ENCODE measurements around the gene ZNF283.

The ZNF283 gene

GRCh38 chr19:43826787-43827754 is at the start of gene ZNF283:
TSS of gene ZNF283 (plus strand) at chr19:43827321. CDS start at chr19:43833505, 6,184 bp downstream.
- no peaks in the 10 kb centered on the region for H3K9me2 ChIP-seq (ENCODE audit: low read depth, low read length)
- H3F3A ChIP-seq (ENCODE audit: insufficient read depth, low read length), result no peaks in the 10 kb centered on the region
- H3K4me2 ChIP-seq (ENCODE audit: low read length), result peak within 1 kb of the TSS; percentile 80
- peak within 1 kb of the TSS; percentile 96; the same call in 1 of the 2 replicates for H2AFZ ChIP-seq (ENCODE audit: low read length)
- peaks cover 7% of the 10 kb centered on the region for H3K4me1 ChIP-seq (ENCODE audit: insufficient read depth, low read length, severe bottlenecking)
- H3K27me3 ChIP-seq (ENCODE audit: insufficient read depth, low read length), result no peaks in the 10 kb centered on the region
- peak within 1 kb of the TSS; percentile 83 for H3K4me3 ChIP-seq (ENCODE audit: low read depth, low read length, poor library complexity, severe bottlenecking)
- peak within 1 kb of the TSS; percentile 71 for H3K9ac ChIP-seq (ENCODE audit: low read length)
- peaks cover 7% of the 10 kb centered on the region; the same call in 1 of the 2 replicates for H3K9me3 ChIP-seq (ENCODE audit: low read length)
- no peaks in the 10 kb centered on the region for H4K20me1 ChIP-seq (ENCODE audit: insufficient read depth, low read length)
- peaks cover 28% of the 10 kb centered on the region for H3K36me3 ChIP-seq (ENCODE audit: insufficient read depth, low read length)
- no peaks in the 10 kb centered on the region for H3K79me2 ChIP-seq (ENCODE audit: insufficient read depth, low read length)
- no peak within 1 kb of the TSS for H3K27ac ChIP-seq (ENCODE audit: low read depth, low read length, poor library complexity, severe bottlenecking)
- TF ChIP-seq EZH2 (IDR thresholded peaks at IDR 0.05; ENCODE audit: borderline replicate concordance, low read length) (no peak), CTCF (IDR thresholded peaks at IDR 0.05; ENCODE audit: low read length) (no peak)

- H4K20me1 ChIP-seq (ENCODE audit: insufficient read depth, low read length), result no peaks in the 10 kb centered on the region
- peaks cover 6% of the 10 kb centered on the region; the same call in 1 of the 2 replicates for H3K36me3 ChIP-seq (ENCODE audit: insufficient read depth, low read length)
- TF ChIP-seq EZH2 (IDR thresholded peaks at IDR 0.05; ENCODE audit: borderline replicate concordance, low read length), result no peak
- TF ChIP-seq CTCF (IDR thresholded peaks at IDR 0.05; ENCODE audit: low read length), result no peak
- no peaks in the 10 kb centered on the region for H3K9me2 ChIP-seq (ENCODE audit: low read depth, low read length)
- H3K27me3 ChIP-seq (ENCODE audit: insufficient read depth, low read length), result no peaks in the 10 kb centered on the region
- no peaks in the 10 kb centered on the region for H3K9me3 ChIP-seq (ENCODE audit: low read length)
- H3K79me2 ChIP-seq (ENCODE audit: insufficient read depth, low read length), result no peaks in the 10 kb centered on the region
- H3K9ac ChIP-seq (ENCODE audit: low read length), result peak overlapping the region; percentile 81
- H3K4me1 ChIP-seq (ENCODE audit: insufficient read depth, low read length, severe bottlenecking), result peaks cover 73% of the 10 kb centered on the region
- H3F3A ChIP-seq (ENCODE audit: insufficient read depth, low read length), result peaks cover 2% of the 10 kb centered on the region; the same call in 1 of the 2 replicates
- H3K4me3 ChIP-seq (ENCODE audit: low read depth, low read length, poor library complexity, severe bottlenecking), result peak overlapping the region; percentile 70
- no peak overlapping the region for H2AFZ ChIP-seq (ENCODE audit: low read length)
- H3K27ac ChIP-seq (ENCODE audit: low read depth, low read length, poor library complexity, severe bottlenecking), result peak overlapping the region; percentile 98
- H3K4me2 ChIP-seq (ENCODE audit: low read length), result peak overlapping the region; percentile 85
These were observed 48.5 kb upstream of the ZNF283 start for GRCh38 chr19:43778651-43779050.

DNA sequence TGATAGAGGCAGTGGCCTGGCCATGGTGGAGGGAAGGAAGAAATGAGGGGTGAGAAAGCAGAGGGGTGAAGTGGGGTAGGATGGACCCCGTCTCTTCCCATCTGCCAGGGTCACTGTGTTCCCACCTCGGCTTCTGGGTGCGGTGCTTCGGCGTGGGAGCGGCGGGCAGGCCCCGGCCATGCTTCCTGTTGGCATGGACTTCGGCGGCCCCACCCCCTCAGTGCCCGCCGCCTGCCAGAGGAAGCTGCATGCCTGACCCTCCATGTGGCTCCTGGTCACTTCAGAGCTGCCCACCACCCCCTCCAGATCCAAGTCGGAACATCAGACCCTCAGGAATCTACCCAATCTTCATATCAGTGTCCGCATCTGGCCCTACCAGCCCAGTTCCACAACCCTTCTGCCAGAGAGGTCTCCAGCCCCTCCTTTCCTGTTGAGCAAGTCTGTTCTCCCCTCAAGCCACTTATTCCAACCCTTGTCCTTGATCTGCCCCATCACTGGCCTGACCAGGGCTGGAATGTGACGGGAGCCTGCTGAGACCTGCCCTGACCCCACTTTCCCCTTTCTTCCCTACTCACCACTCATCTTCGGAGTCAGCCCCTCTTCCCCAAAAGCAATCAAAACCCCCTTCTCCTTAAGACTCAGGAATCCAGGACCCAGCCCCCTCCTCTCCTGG is 47.8 kb upstream of the ZNF283 start:
- Histone ChIP-seq H3F3A (ENCODE audit: insufficient read depth, low read length) (peaks cover 3% of the 10 kb centered on the region; the same call in 1 of the 2 replicates), H3K9me2 (ENCODE audit: low read depth, low read length) (no peaks in the 10 kb centered on the region), H3K27me3 (ENCODE audit: insufficient read depth, low read length) (no peaks in the 10 kb centered on the region), H4K20me1 (ENCODE audit: insufficient read depth, low read length) (no peaks in the 10 kb centered on the region), H3K27ac (ENCODE audit: low read depth, low read length, poor library complexity, severe bottlenecking) (peak overlapping the region; percentile 98), H3K79me2 (ENCODE audit: insufficient read depth, low read length) (no peaks in the 10 kb centered on the region), H3K4me3 (ENCODE audit: low read depth, low read length, poor library complexity, severe bottlenecking) (peak overlapping the region; percentile 70), H2AFZ (ENCODE audit: low read length) (no peak overlapping the region), H3K9me3 (ENCODE audit: low read length) (no peaks in the 10 kb centered on the region), H3K4me1 (ENCODE audit: insufficient read depth, low read length, severe bottlenecking) (peaks cover 79% of the 10 kb centered on the region), H3K9ac (ENCODE audit: low read length) (peak overlapping the region; percentile 81), H3K4me2 (ENCODE audit: low read length) (peak overlapping the region; percentile 85), H3K36me3 (ENCODE audit: insufficient read depth, low read length) (no peaks in the 10 kb centered on the region)
- TF ChIP-seq EZH2 (IDR thresholded peaks at IDR 0.05; ENCODE audit: borderline replicate concordance, low read length) (no peak), CTCF (IDR thresholded peaks at IDR 0.05; ENCODE audit: low read length) (no peak)
